UCSD-AML1 (cell line): Measurements from ENCODE around the gene MTFP1.
"Not testable (repeated sequence)": the region's sequence is repeated elsewhere in the genome, so short reads cannot be mapped to it uniquely, and the experiment has no call there.

Source experiments
- DNase-seq: peaks from one replicate; lab custom pipeline; 2025; ENCODE audit not compliant: unreplicated experiment; lab: John Stamatoyannopoulos, UW

Gene MTFP1

GRCh38 chr22:30425327-30425615 is 297 bp upstream of the MTFP1 start:
- DNase-seq: no peak

GRCh38 chr22:30426388-30427353 is 1.1 kb downstream of the MTFP1 start:
- peak; percentile 76 for DNase-seq

- no peak for DNase-seq
Measured at GRCh38 chr22:30427871-30428270, 2.3 kb downstream of the MTFP1 start.

GRCh38 chr22:30429887-30430286 is 4.3 kb downstream of the MTFP1 start:
- DNase-seq: no peak

- DNase-seq: no peak
Measured at GRCh38 chr22:30430933-30431332, 5.4 kb downstream of the MTFP1 start.

- no peak for DNase-seq
Measured at GRCh38 chr22:30432096-30432495, 6.5 kb downstream of the MTFP1 start.

- no peak for DNase-seq
Measured at GRCh38 chr22:30432520-30432919, 7.0 kb downstream of the MTFP1 start.

GRCh38 chr22:30433227-30433626 is 7.7 kb downstream of the MTFP1 start:
- DNase-seq: no peak

GRCh38 chr22:30433773-30434172 is 8.2 kb downstream of the MTFP1 start:
- no peak for DNase-seq

- no peak for DNase-seq
Measured at GRCh38 chr22:30434843-30435242, 9.3 kb downstream of the MTFP1 start.

GRCh38 chr22:30435674-30436126 is 10.1 kb downstream of the MTFP1 start:
- peak; percentile 83 for DNase-seq

- no peak for DNase-seq
Measured at GRCh38 chr22:30436196-30436595, 10.6 kb downstream of the MTFP1 start.

- no peak for DNase-seq
Measured at GRCh38 chr22:30438559-30438958, 13.0 kb downstream of the MTFP1 start.

- no peak for DNase-seq
Measured at GRCh38 chr22:30439226-30439625, 13.7 kb downstream of the MTFP1 start.

- no peak for DNase-seq
Measured at GRCh38 chr22:30439836-30440235, 14.3 kb downstream of the MTFP1 start.

GRCh38 chr22:30441088-30441487 is 15.5 kb downstream of the MTFP1 start:
- DNase-seq: no peak

GRCh38 chr22:30444632-30445437 is 19.3 kb downstream of the MTFP1 start:
- peak; percentile 67 for DNase-seq

GRCh38 chr22:30445438-30446145 is 20.0 kb downstream of the MTFP1 start:
- no peak for DNase-seq

GRCh38 chr22:30447656-30448055 is 22.1 kb downstream of the MTFP1 start:
- no peak for DNase-seq

GRCh38 chr22:30451488-30451887 is 25.9 kb downstream of the MTFP1 start:
- DNase-seq: not testable (repeated sequence)

- no peak for DNase-seq
Measured at GRCh38 chr22:30452861-30453260, 27.3 kb downstream of the MTFP1 start.
